ENCODE results near the gene AP2B1. TPM values are rescaled to one million over a fixed set of nuclear protein-coding genes. Genes with fewer than 3 reads are reported as not detected.

The AP2B1 gene
- polyA plus RNA-seq, 1 donor (not counting 4 experiments of a cell fraction or from before 2014, with no cell fraction given), result 189 TPM

DNA sequence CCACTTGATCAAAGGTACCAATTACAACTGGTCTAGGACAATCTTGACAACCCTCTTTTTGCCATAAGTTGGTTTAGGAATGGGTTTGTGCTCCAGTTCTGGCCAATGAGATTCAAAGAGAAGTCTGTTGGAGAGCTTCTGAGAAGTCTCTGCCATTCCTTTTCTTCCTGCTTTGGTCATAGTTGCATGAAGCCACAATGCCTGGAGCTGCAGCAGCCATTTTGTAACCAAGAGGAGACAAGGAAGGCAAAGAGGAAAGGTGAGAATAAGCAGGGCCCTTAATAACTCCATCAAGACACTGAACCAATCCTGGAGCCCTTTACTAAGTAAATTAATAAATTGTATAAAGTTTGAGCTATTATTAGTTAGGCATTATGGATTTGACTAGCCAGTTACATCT, 170.1 kb downstream of the AP2B1 start:
- no peaks in the 10 kb centered on the region for H4K20me1 ChIP-seq (ENCODE audit: control insufficient read depth, extremely low read depth, insufficient read depth, low read length)
- H2AFZ ChIP-seq (ENCODE audit: control insufficient read depth, low read length), result no peak overlapping the region
- H3K79me2 ChIP-seq (ENCODE audit: control insufficient read depth, insufficient read depth, low read length), result no peaks in the 10 kb centered on the region
- no peaks in the 10 kb centered on the region for H3K27me3 ChIP-seq (ENCODE audit: control insufficient read depth, extremely low read depth, insufficient read depth, low read length)
- H3K27ac ChIP-seq (ENCODE audit: control insufficient read depth, insufficient read depth, low read length), result no peak overlapping the region
- H3K4me3 ChIP-seq (ENCODE audit: control insufficient read depth in 2 of 3, extremely low read depth in 1 of 3, insufficient read depth in 2 of 3, low read depth in 1 of 3, low read length in 3 of 3), result no peak overlapping the region
- no peaks in the 10 kb centered on the region for H3K9me1 ChIP-seq (ENCODE audit: control insufficient read depth, extremely low read depth, insufficient read depth, low read length)
- no peak for FAIRE-seq
- no peaks in the 10 kb centered on the region for H3K36me3 ChIP-seq (ENCODE audit: control insufficient read depth in 2 of 2, extremely low read depth in 1 of 2, insufficient read depth in 2 of 2, low read length in 2 of 2)
- H3K4me2 ChIP-seq (ENCODE audit: control insufficient read depth, extremely low read depth, insufficient read depth, low read depth, low read length), result no peak overlapping the region
- no peak for DNase-seq (ENCODE audit: low read depth, low spot score)
- H3K4me1 ChIP-seq (ENCODE audit: control insufficient read depth, extremely low read depth, insufficient read depth, low read length), result no peaks in the 10 kb centered on the region
- no peak for TF ChIP-seq EZH2 (IDR thresholded peaks at IDR 0.05; ENCODE audit: low read length)
- TF ChIP-seq, protein P1, sequence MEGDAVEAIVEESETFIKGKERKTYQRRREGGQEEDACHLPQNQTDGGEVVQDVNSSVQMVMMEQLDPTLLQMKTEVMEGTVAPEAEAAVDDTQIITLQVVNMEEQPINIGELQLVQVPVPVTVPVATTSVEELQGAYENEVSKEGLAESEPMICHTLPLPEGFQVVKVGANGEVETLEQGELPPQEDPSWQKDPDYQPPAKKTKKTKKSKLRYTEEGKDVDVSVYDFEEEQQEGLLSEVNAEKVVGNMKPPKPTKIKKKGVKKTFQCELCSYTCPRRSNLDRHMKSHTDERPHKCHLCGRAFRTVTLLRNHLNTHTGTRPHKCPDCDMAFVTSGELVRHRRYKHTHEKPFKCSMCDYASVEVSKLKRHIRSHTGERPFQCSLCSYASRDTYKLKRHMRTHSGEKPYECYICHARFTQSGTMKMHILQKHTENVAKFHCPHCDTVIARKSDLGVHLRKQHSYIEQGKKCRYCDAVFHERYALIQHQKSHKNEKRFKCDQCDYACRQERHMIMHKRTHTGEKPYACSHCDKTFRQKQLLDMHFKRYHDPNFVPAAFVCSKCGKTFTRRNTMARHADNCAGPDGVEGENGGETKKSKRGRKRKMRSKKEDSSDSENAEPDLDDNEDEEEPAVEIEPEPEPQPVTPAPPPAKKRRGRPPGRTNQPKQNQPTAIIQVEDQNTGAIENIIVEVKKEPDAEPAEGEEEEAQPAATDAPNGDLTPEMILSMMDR (optimal IDR thresholded peaks at IDR 0.05 in 1 of 3, IDR thresholded peaks at IDR 0.05 in 1 of 3, conservative IDR thresholded peaks at IDR 0.05 in 1 of 3; ENCODE audit: extremely low read depth in 1 of 3, insufficient read depth in 2 of 3, low read length in 3 of 3), result no peak
- H3K9ac ChIP-seq (ENCODE audit: control insufficient read depth, extremely low read depth, insufficient read depth, low read length), result no peak overlapping the region
- dilution Hi-C loops (cut with MboI; ENCODE audit: extremely low pct_ligation_motif_present, low sequenced_read_pairs), result no loop called here
- H3K9me3 ChIP-seq (ENCODE audit: control insufficient read depth, low read depth, low read length), result no peaks in the 10 kb centered on the region

DNA sequence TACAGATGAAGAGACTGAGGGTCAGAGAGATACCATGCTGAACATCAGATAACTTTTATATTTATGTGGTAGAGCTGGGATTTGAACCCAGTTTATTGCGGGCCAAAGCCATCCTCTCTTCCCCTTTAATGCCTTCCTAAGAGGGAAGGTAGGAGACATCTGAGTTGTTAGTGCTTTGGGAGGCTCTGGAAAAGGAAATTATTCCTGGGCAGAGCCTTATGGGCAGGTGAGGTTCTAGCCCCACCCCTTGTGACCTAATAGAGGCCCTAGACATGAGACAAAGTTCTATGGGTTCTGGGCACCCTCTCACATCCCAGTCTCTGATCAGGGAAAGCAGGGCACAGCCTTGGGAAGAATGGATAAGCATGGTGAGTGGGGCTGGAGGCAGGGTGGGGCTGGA, 173.5 kb downstream of the AP2B1 start, which contains the start of gene C17orf50:
Gene C17orf50, plus strand, starts transcription at position 301 of the 400 bp plus-strand sequence. Its CDS starts 55 bp downstream, at position 356.
- Histone ChIP-seq H4K20me1 (ENCODE audit: control insufficient read depth, extremely low read depth, insufficient read depth, low read length) (no peaks in the 10 kb centered on the region), H3K4me1 (ENCODE audit: control insufficient read depth, extremely low read depth, insufficient read depth, low read length) (peaks cover 6% of the 10 kb centered on the region), H3K4me2 (ENCODE audit: control insufficient read depth, extremely low read depth, insufficient read depth, low read depth, low read length) (no peak within 1 kb of the TSS), H3K27me3 (ENCODE audit: control insufficient read depth, extremely low read depth, insufficient read depth, low read length) (no peaks in the 10 kb centered on the region), H3K9me3 (ENCODE audit: control insufficient read depth, low read depth, low read length) (no peaks in the 10 kb centered on the region), H3K36me3 (ENCODE audit: control insufficient read depth in 2 of 2, extremely low read depth in 1 of 2, insufficient read depth in 2 of 2, low read length in 2 of 2) (no peaks in the 10 kb centered on the region), H3K27ac (ENCODE audit: control insufficient read depth, insufficient read depth, low read length) (no peak within 1 kb of the TSS), H3K9ac (ENCODE audit: control insufficient read depth, extremely low read depth, insufficient read depth, low read length) (no peak within 1 kb of the TSS), H3K79me2 (ENCODE audit: control insufficient read depth, insufficient read depth, low read length) (no peaks in the 10 kb centered on the region), H3K4me3 (ENCODE audit: control insufficient read depth in 2 of 3, extremely low read depth in 1 of 3, insufficient read depth in 2 of 3, low read depth in 1 of 3, low read length in 3 of 3) (no peak within 1 kb of the TSS), H2AFZ (ENCODE audit: control insufficient read depth, low read length) (no peak within 1 kb of the TSS), H3K9me1 (ENCODE audit: control insufficient read depth, extremely low read depth, insufficient read depth, low read length) (no peaks in the 10 kb centered on the region)
- TF ChIP-seq, protein P1 (optimal IDR thresholded peaks at IDR 0.05 in 1 of 3, IDR thresholded peaks at IDR 0.05 in 1 of 3, conservative IDR thresholded peaks at IDR 0.05 in 1 of 3; ENCODE audit: extremely low read depth in 1 of 3, insufficient read depth in 2 of 3, low read length in 3 of 3), result no peak
- no peak for TF ChIP-seq EZH2 (IDR thresholded peaks at IDR 0.05; ENCODE audit: low read length)
- FAIRE-seq (no peak), DNase-seq (ENCODE audit: low read depth, low spot score) (no peak)
- dilution Hi-C loops (cut with MboI; ENCODE audit: extremely low pct_ligation_motif_present, low sequenced_read_pairs), result no loop called here
